Adrenal gland (tissue), 12 donors: ENCODE measurements around the gene NDUFS6. TPM values are rescaled to one million over a fixed set of nuclear protein-coding genes. Genes with fewer than 3 reads are reported as not detected.

Experiments
- DNase-seq, 7 donors: peaks; one replicate each; pipeline ENCODE4 v3.0.0-alpha.2; 2019 to 2020
- H3K27ac ChIP-seq, 5 donors: fragments of 200-600 bp; sonication (generic) in 4 of 5; 1 replicate in 3 of 5; 2 replicates in 2 of 5; pipeline versions ENCODE4 v1.5.1 to v1.8.0; 2016 to 2020; ENCODE audit warnings: mild to moderate bottlenecking in 1 of 5
- H3K27me3 ChIP-seq: fragments of 200-600 bp; 2 replicates; pipeline ENCODE4 v1.8.0; 2021
- H3K36me3 ChIP-seq, 2 donors: fragments of 200-600 bp; replicated peaks in 1 of 2; 1 replicate in 1 of 2; 2 replicates in 1 of 2; pipeline versions ENCODE4 v1.5.1 to v1.8.0; 2018 to 2022
- H3K4me1 ChIP-seq, 2 donors: fragments of 200-600 bp; replicated peaks in 1 of 2; 1 replicate in 1 of 2; 2 replicates in 1 of 2; pipeline versions ENCODE4 v1.5.1 to v1.8.0; 2018 to 2021
- H3K4me3 ChIP-seq, 4 donors: fragments of 200-600 bp; sonication (generic) in 3 of 4; one replicate each; pipeline ENCODE4 v1.5.1; 2016 to 2018
- H3K9me3 ChIP-seq, 3 donors: fragments of 200-600 bp; sonication (generic) in 1 of 3; replicated peaks in 1 of 3; 1 replicate in 2 of 3; 2 replicates in 1 of 3; pipeline versions ENCODE4 v1.5.1 to v1.8.0; 2016 to 2021
- CTCF ChIP-seq, 6 experiments: fragments of 450-650 bp in 4 of 6; fragments of 200-600 bp in 2 of 6; sonication (generic) in 1 of 6; IDR thresholded peaks; 1 replicate in 5 of 6; 2 replicates in 1 of 6; pipeline versions ENCODE4 v1.5.1 to v1.8.0; 2016 to 2021; ENCODE audit warnings: antibody characterized with exemption in 6 of 6, mild to moderate bottlenecking in 2 of 6, moderate library complexity in 1 of 6
- POLR2A ChIP-seq, 2 donors: fragments of 450-650 bp; IDR thresholded peaks; one replicate each; pipeline ENCODE4 v1.6.1; 2017; ENCODE audit warnings: antibody characterized with exemption in 2 of 2, mild to moderate bottlenecking in 2 of 2, moderate library complexity in 1 of 2
- WGBS, 4 donors: extraction: QIAGEN DNeasy Blood & Tissue Kit in 2 of 4; methylation state at CpG; one replicate each; pipeline versions ENCODE4 v1.1.5 to v1.1.7; 2013 to 2017; 5-methylcytosine and 5-hydroxymethylcytosine counted together
- intact Hi-C, 2 donors: fragments of 100-400 bp; cut with DNase I; formaldehyde crosslinking; loops; one replicate each; pipeline versions ENCODE4 v1.14.1 to v1.15.0; 2022 to 2023
- polyA plus RNA-seq, 3 donors: library from polyadenylated mRNA; stranded (reverse); fragments of 200-250 nt in 2 of 3; fragments of 350-450 nt in 1 of 3; fragmentation: Illumina TruSeq in 1 of 3; extraction: RNeasy Lipid Tissue Mini Kit (QIAGEN cat#74804) in 1 of 3; gene quantifications; one replicate each; pipeline ENCODE4 v1.2.3, GENCODE V29; 2013 to 2014
- total RNA-seq, 9 donors: library from RNA; depleted of rRNA in 4 of 9; stranded (reverse); fragments of >200 nt in 4 of 9; fragments of 120-200 nt in 1 of 9; fragmentation: NEBNext Ultra II Directional in 1 of 9; extraction: Animal tissue kit (Norgen Biotek cat#: 25700) in 1 of 9; gene quantifications; one replicate each; pipeline versions ENCODE4 v1.1.0 to v1.2.4, GENCODE V29; 2013 to 2023
- donor health status: healthy with polysubstance abuse.
- donor health status: Bipolar disorder and iron deficiency.
- donor health status: DM: yes; HTN: yes; CAD: no.
- donor health status: DM: no; HTN: no; CAD: no.
- donor health status: DM: no; HTN: no; CAD: no.
- donor health status: DM: yes; HTN: yes; CAD: no.

The NDUFS6 gene
- total and polyA plus RNA-seq, 12 donors, result 23.3 to 75.8 (median 37.9) TPM

- H3K4me1 ChIP-seq, result no peaks in the 10 kb centered on the region
- H3K27ac ChIP-seq, result no peak overlapping the region
- H3K9me3 ChIP-seq, result no peaks in the 10 kb centered on the region
- WGBS, 4 donors, result 87 to 96% (median 95%) methylated on average over 12 to 27 of the region's 27 CpGs
- TF ChIP-seq CTCF (IDR thresholded peaks at IDR 0.05), result no peak
- TF ChIP-seq POLR2A (IDR thresholded peaks at IDR 0.05), result no peak
- no peaks in the 10 kb centered on the region for H3K27me3 ChIP-seq
- intact Hi-C loops, result no loop called here
- no peaks in the 10 kb centered on the region for H3K36me3 ChIP-seq
- no peak overlapping the region for H3K4me3 ChIP-seq
- DNase-seq, result no peak
Measured at GRCh38 chr5:1824903-1825841, 24.0 kb downstream of the NDUFS6 start.

- no peak overlapping the region for H3K4me3 ChIP-seq
- no peak for TF ChIP-seq POLR2A (IDR thresholded peaks at IDR 0.05)
- TF ChIP-seq CTCF (IDR thresholded peaks at IDR 0.05), result no peak
- H3K9me3 ChIP-seq, result no peaks in the 10 kb centered on the region
- DNase-seq, result no peak
- H3K27ac ChIP-seq, result no peak overlapping the region
- H3K36me3 ChIP-seq, result no peaks in the 10 kb centered on the region
- no peaks in the 10 kb centered on the region for H3K27me3 ChIP-seq
- intact Hi-C loops, result no loop called here
- 80 to 91% (median 87%) methylated on average over 12 to 26 of the region's 26 CpGs for WGBS, 4 donors
- no peaks in the 10 kb centered on the region for H3K4me1 ChIP-seq
Measured at GRCh38 chr5:1826235-1826980, 25.2 kb downstream of the NDUFS6 start.

GRCh38 chr5:1827025-1827885 is 26.0 kb downstream of the NDUFS6 start:
- Histone ChIP-seq H3K36me3 (no peaks in the 10 kb centered on the region), H3K27me3 (no peaks in the 10 kb centered on the region), H3K27ac (no peak overlapping the region), H3K4me3 (no peak overlapping the region), H3K9me3 (no peaks in the 10 kb centered on the region), H3K4me1 (no peaks in the 10 kb centered on the region)
- intact Hi-C loops, result no loop called here
- 87 to 90% (median 88%) methylated on average over 26 of the region's 26 CpGs for WGBS, 4 donors
- no peak for DNase-seq
- TF ChIP-seq POLR2A (IDR thresholded peaks at IDR 0.05) (no peak), CTCF (IDR thresholded peaks at IDR 0.05) (no peak)
